Hepatocyte (in vitro differentiated cells): ENCODE measurements around the gene DVL1. TPM values are rescaled to one million over a fixed set of nuclear protein-coding genes. Genes with fewer than 3 reads are reported as not detected.

Experiments used
- DNase-seq: peaks from one replicate; pipeline ENCODE4 v3.0.0-alpha.2; 2016; ENCODE audit warnings: low spot score
- H2AFZ ChIP-seq: fragments of 200-600 bp; sonication (generic); 2 replicates; pipeline ENCODE4 v1.6.0; 2016; ENCODE audit warnings: antibody characterized with exemption, mild to moderate bottlenecking
- H3K27ac ChIP-seq: fragments of 200-600 bp; sonication (generic); 2 replicates; pipeline ENCODE4 v1.5.1; 2016; ENCODE audit warnings: mild to moderate bottlenecking
- H3K27me3 ChIP-seq: fragments of 200-600 bp; sonication (generic); 2 replicates; pipeline ENCODE4 v1.6.1; 2016
- H3K36me3 ChIP-seq: fragments of 200-600 bp; sonication (generic); replicated peaks from 2 replicates; pipeline ENCODE4 v1.5.1; 2016; ENCODE audit warnings: low read depth; ENCODE audit not compliant: insufficient read depth
- H3K4me1 ChIP-seq: fragments of 200-600 bp; sonication (generic); 2 replicates; pipeline ENCODE4 v1.5.1; 2016; ENCODE audit warnings: mild to moderate bottlenecking, moderate library complexity; ENCODE audit not compliant: insufficient read depth
- H3K4me2 ChIP-seq: fragments of 200-600 bp; sonication (generic); 2 replicates; pipeline ENCODE4 v1.6.0; 2016
- H3K4me3 ChIP-seq: fragments of 200-600 bp; sonication (generic); 2 replicates; pipeline ENCODE4 v1.5.1; 2016; ENCODE audit warnings: mild to moderate bottlenecking
- H3K79me2 ChIP-seq: fragments of 200-600 bp; sonication (generic); 2 replicates; pipeline ENCODE4 v1.6.0; 2017; ENCODE audit warnings: mild to moderate bottlenecking
- H3K9me2 ChIP-seq: fragments of 200-600 bp; sonication (generic); replicated peaks from 2 replicates; pipeline ENCODE4 v1.6.0; 2017; ENCODE audit warnings: mild to moderate bottlenecking; ENCODE audit not compliant: insufficient read depth
- H3K9me3 ChIP-seq: fragments of 200-600 bp; sonication (generic); 2 replicates; pipeline ENCODE4 v1.5.1; 2016; ENCODE audit warnings: low read depth, mild to moderate bottlenecking
- H4K20me1 ChIP-seq: fragments of 200-600 bp; sonication (generic); 2 replicates; pipeline ENCODE4 v1.6.0; 2016; ENCODE audit warnings: mild to moderate bottlenecking; ENCODE audit not compliant: insufficient read depth, poor library complexity, severe bottlenecking
- CTCF ChIP-seq: fragments of 200-600 bp; sonication (generic); IDR thresholded peaks from 2 replicates; pipeline ENCODE4 v1.5.1; 2016; ENCODE audit warnings: antibody characterized with exemption, mild to moderate bottlenecking; ENCODE audit not compliant: poor library complexity
- EZH2 ChIP-seq: fragments of 200-600 bp; sonication (generic); IDR thresholded peaks from 2 replicates; pipeline ENCODE4 v1.6.1; 2016; ENCODE audit warnings: antibody characterized with exemption, mild to moderate bottlenecking, borderline replicate concordance
- EZH2phosphoT487 ChIP-seq: fragments of 200-600 bp; sonication (generic); IDR thresholded peaks from one replicate; pipeline ENCODE4 v1.6.1; 2018; ENCODE audit warnings: antibody characterized with exemption, mild to moderate bottlenecking, low read depth, moderate library complexity; ENCODE audit not compliant: unreplicated experiment, severe bottlenecking
- whole genome bisulfite sequencing: methylation state at CpG from one replicate; pipeline ENCODE4 v1.1.6; 2016; ENCODE audit warnings: low lambda C conversion rate; ENCODE audit errors: missing lambda C conversion rate; 5-methylcytosine and 5-hydroxymethylcytosine counted together
- polyA plus RNA-seq: library from polyadenylated mRNA; unstranded; fragments of >200 nt; fragmentation: Nextera tagmentation; extraction: Ambion mirVana; gene quantifications from 2 replicates; pipeline ENCODE4 v1.2.1, GENCODE V29; 2016
- total RNA-seq: library from RNA; depleted of rRNA; stranded (reverse); fragments of >200 nt; gene quantifications from 2 replicates; pipeline ENCODE4 v1.2.3, GENCODE V29; 2014

DVL1 gene
- total and polyA plus RNA-seq, 2 experiments from 2014 or later: 49.1 to 61.6 TPM

DNA sequence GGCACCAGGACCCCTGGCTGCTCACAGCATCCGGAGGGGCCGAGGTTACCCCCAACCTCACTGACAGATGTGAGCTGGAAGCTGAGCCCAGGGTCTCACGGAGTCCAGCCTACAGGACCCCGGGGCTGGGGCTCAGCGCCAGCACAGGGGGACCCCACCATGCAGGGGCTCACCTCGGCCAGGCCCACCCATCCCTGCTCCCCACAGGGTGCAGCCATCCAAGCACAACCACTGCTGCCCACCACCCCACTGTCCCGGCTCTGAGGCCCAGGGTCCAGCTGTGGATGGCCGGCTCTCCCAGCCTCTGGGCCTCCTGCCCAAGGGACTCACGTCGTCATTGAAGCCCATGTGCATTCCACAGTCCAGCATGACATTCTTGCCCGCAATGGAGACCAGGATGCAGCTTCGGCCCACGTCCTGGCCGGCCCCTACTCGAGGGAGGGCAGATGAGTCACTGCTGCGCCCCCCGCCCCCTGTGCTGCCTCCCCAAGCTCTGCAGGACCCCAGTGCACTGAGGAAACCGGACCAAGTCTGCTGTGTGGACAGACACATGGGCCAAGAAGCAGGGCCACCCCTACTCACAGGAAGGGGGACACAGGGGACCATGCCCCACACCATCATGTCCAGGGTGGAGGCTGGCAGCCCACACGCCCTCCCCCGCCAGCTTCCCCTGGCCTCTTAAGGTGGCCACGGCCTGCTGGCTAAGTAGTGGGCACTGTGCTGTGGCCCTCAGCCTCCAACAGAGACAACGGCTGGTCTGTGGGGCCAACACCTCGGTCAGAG lies 28.4 kb downstream of the DVL1 start:
- WGBS: 93% methylated on average over 19 of the region's 23 CpGs
- no peaks in the 10 kb centered on the region for H3K27me3 ChIP-seq
- H3K79me2 ChIP-seq: peaks cover 86% of the 10 kb centered on the region
- TF ChIP-seq EZH2 (no peak), EZH2phosphoT487 (no peak), CTCF (no peak)
- H3K9me3 ChIP-seq: no peaks in the 10 kb centered on the region
- no peak overlapping the region for H3K4me2 ChIP-seq
- no peak overlapping the region for H3K4me3 ChIP-seq
- peaks cover 18% of the 10 kb centered on the region for H3K4me1 ChIP-seq
- H3K36me3 ChIP-seq: no peaks in the 10 kb centered on the region
- H4K20me1 ChIP-seq: peaks cover 27% of the 10 kb centered on the region
- H2AFZ ChIP-seq: no peak overlapping the region
- no peak for DNase-seq
- H3K27ac ChIP-seq: no peak overlapping the region
- no peaks in the 10 kb centered on the region for H3K9me2 ChIP-seq

DNA sequence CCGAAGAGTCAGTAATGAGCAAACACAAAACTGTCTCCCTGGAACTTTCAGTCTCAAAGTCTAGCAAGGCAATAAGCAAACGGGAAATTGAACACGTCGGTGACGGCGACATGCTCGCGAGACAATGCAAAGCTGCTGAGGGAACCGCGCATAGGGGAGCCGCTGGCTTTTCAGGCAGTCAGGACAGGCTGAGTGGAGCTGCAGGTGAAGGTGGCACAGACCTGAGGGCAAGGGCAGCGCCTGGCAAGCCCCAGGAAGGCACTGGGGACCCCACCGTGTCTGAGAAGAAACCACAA lies 29.6 kb downstream of the DVL1 start:
- Histone ChIP-seq H3K9me3 (no peaks in the 10 kb centered on the region), H3K27ac (no peak overlapping the region), H3K9me2 (no peaks in the 10 kb centered on the region), H3K4me3 (no peak overlapping the region), H3K79me2 (peaks cover 78% of the 10 kb centered on the region), H3K27me3 (no peaks in the 10 kb centered on the region), H4K20me1 (peaks cover 20% of the 10 kb centered on the region), H2AFZ (no peak overlapping the region), H3K4me1 (peaks cover 14% of the 10 kb centered on the region), H3K36me3 (no peaks in the 10 kb centered on the region), H3K4me2 (no peak overlapping the region)
- no peak for DNase-seq
- WGBS: 95% methylated on average over 13 of the region's 13 CpGs
- TF ChIP-seq EZH2phosphoT487 (no peak), CTCF (no peak), EZH2 (no peak)

DNA sequence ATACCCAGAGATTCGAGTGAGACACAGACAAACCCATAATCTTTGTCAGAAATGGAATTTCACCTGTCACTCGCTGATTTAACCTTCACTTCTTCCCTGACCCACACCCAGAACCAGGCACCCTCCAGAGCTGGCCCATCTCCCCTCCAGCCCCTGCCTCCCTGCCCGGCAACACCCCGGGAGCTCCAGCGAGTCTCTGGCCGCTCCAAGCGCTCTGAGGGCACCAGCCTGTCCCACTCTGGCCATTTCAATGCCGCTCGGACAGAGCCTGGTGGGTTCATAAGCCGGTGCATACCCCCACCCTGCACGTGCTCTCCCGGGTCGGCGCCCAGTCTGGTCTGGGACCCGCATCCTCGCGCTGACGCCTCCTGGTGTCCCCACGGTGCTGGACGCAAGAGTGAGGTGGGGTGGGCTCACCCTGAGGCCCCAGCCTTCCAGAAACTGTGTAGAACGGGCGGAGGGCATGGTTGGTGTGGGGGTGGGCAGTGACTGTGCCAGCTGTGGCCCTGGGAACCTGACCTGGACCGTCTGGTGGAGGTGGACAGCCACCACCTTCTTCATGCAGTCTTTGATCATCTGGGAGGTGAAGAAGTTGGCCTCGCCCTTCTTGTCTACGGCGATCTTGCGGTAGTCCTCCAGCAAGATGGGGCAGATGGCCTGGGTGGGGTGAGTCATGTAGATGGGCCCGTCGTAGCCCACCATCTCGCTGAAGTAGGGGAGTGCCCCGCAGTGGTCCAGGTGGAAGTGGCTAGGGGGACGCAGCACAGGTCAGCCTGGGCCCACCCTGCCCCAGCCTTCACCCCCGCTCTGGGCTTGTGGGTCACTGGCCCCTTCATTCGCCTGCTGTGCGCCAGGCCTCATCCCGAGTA lies 30.2 kb downstream of the DVL1 start:
- WGBS: 94% methylated on average over 36 of the region's 36 CpGs
- Histone ChIP-seq H3K4me1 (peaks cover 14% of the 10 kb centered on the region), H3K36me3 (no peaks in the 10 kb centered on the region), H3K4me2 (no peak overlapping the region), H3K27ac (peak overlapping the region; percentile 8), H3K9me2 (no peaks in the 10 kb centered on the region), H2AFZ (no peak overlapping the region), H3K4me3 (no peak overlapping the region), H3K27me3 (no peaks in the 10 kb centered on the region), H3K79me2 (peaks cover 74% of the 10 kb centered on the region), H3K9me3 (no peaks in the 10 kb centered on the region), H4K20me1 (peaks cover 20% of the 10 kb centered on the region)
- no peak for TF ChIP-seq EZH2
- no peak for TF ChIP-seq CTCF
- no peak for TF ChIP-seq EZH2phosphoT487
- DNase-seq: no peak
